GM19438 (cell line): Measurements from ENCODE around the gene CTNND2.

Source experiments
- ATAC-seq: cut with Tn5 transposase; IDR thresholded peaks from one replicate; pipeline ENCODE4 v1.9.1; 2021; ENCODE audit warnings: low read depth; ENCODE audit not compliant: unreplicated experiment

CTNND2 gene, protein sequence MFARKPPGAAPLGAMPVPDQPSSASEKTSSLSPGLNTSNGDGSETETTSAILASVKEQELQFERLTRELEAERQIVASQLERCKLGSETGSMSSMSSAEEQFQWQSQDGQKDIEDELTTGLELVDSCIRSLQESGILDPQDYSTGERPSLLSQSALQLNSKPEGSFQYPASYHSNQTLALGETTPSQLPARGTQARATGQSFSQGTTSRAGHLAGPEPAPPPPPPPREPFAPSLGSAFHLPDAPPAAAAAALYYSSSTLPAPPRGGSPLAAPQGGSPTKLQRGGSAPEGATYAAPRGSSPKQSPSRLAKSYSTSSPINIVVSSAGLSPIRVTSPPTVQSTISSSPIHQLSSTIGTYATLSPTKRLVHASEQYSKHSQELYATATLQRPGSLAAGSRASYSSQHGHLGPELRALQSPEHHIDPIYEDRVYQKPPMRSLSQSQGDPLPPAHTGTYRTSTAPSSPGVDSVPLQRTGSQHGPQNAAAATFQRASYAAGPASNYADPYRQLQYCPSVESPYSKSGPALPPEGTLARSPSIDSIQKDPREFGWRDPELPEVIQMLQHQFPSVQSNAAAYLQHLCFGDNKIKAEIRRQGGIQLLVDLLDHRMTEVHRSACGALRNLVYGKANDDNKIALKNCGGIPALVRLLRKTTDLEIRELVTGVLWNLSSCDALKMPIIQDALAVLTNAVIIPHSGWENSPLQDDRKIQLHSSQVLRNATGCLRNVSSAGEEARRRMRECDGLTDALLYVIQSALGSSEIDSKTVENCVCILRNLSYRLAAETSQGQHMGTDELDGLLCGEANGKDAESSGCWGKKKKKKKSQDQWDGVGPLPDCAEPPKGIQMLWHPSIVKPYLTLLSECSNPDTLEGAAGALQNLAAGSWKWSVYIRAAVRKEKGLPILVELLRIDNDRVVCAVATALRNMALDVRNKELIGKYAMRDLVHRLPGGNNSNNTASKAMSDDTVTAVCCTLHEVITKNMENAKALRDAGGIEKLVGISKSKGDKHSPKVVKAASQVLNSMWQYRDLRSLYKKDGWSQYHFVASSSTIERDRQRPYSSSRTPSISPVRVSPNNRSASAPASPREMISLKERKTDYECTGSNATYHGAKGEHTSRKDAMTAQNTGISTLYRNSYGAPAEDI (N-terminal part only)

DNA sequence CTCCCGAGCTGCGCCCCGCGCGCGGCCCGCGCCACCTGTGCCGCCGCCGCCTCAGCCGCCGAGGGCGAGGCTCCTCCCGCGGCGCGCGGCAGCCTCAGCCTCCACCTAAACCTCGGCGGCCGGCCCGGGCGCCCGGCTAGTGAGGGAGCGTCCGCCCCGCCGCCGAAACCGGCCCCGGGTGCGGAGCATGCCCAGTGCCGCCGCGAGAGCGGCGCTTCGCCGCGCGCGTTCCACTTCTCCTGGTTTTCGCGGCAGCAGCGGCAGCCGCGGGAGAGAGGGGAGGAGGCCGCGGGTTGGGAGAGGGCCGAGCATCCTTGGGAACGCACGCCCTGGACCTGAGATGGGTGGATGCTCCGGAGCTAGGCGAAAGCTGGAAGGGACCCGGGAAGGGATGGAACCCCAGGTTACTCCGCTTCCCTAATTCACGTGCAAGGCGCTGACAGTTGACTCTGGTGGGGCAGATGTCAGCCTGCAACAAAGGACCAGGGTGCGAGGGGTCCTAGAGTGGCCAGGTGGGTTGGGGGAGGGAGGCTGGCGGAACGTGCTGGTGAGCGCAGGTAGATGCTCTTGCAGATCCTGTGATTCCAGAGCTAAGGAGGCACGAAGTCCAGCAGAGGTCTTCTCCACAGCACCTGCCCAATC lies at the start of gene CTNND2:
CTNND2 (minus strand) TSS at position 182 of the 642 bp plus-strand sequence. CDS start 593 bp downstream, outside the sequence.
- no peak for ATAC-seq

DNA sequence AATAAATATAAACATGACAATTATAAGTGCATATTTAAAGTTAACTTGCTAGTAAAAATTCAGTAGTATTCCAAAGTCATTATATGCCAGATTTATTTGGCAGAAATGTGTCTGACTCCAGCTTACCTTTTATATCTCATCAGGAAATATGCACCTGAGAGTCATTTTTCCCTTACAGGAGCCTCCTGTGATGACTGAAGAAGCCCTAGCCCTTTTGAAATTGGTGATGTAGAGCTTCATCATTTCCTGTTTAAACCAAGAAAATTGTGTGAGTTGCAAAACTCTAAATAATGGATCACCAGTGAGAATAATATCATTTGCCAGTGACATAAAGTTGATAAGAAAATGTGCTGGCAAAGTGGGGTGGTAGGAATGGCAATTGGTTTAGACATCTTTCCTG lies 42.1 kb upstream of the CTNND2 start:
- ATAC-seq: no peak

DNA sequence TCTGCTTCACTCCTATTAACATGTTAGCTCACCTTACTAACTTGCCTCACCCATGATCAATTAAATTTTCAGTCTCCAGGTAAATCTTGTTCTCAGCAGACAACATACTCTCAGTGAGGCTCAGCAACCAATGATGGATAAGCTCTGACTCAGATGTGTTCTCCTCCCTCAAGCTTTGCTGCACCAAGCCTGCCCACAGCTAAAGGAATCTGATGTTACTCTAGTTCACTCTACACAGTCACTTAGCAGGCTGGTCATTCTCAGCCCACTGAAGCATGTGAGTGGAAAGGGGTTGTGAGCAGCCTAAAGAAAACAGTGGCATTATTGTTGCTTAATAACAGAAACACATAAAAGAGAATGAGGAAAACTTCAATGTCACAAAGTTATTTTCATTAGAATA lies 37.3 kb upstream of the CTNND2 start:
- no peak for ATAC-seq

DNA sequence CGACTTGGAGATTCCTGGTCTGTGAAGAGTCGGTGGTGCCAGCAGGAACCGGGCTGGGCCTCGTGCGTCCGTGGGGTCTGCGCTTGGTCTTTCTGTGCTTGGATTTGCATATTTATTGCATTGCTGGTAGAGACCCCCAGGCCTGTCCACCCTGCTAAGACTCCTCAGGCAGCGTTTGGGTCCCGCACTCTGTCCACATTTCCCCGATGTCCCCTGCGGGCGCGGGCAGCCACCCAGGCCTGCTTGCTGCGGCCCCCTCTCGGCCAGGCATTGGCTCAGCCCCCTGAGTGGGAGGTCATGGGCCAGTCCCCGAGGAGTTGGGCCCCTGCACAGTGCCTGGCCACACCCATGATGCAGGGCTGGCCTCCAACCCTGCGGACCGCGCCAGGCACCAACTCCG lies 27.4 kb upstream of the CTNND2 start:
- no peak for ATAC-seq

DNA sequence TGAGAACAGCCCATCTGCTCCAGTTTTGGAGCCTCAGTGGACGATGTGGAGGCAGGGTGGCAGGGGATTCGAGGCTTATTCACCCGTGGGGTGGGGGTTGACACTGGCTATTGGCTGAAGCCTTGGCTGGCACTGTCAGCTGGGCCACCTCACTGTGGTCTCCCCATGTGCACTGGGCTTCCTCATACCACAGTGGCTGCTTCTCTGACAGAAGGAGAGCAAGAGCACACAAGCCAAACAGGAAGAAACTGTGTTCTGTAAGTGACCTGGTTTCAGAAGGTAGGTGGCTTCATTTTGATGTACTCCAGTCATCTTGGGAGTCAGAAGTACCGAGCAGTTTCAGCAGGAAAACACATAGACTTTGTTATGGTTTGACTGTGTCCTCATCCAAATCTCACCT lies 24.7 kb upstream of the CTNND2 start:
- no peak for ATAC-seq

DNA sequence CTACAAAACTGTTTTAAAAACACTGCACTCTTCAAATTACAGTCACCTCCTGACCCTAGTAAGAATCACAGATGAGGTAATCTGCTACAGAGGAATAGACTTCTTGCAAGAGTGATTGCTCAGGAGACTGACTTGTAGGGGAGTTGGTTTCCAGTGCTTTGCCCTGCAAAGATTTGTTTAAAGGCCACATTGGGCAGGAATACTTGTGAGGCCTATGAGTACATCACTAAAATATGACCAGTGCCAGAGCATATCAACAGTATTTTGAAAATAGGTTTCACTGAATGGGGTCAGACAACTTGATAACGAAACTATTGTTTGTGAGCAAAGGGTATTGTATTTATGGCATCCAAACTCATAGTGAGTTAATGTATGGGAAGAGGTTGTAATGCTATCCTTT lies 21.5 kb upstream of the CTNND2 start:
- ATAC-seq: no peak

DNA sequence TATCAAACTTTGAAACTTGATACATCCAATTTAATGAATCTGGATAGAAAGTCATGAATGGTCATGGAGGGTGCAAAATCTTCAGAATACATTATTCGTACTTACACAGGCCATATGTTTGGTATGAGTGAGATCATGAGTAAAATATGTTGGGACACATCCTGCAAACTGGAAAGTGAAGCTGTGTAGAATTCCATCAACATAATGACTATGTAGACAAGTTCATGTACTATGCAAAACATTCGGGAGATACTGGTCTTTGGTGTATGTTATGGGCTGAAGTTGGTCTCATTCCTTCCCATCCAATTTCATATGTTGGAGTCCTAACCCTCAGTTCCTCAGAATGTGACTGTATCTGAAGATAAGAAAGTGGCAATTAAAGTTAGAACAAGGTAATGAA lies 18.1 kb upstream of the CTNND2 start:
- no peak for ATAC-seq

DNA sequence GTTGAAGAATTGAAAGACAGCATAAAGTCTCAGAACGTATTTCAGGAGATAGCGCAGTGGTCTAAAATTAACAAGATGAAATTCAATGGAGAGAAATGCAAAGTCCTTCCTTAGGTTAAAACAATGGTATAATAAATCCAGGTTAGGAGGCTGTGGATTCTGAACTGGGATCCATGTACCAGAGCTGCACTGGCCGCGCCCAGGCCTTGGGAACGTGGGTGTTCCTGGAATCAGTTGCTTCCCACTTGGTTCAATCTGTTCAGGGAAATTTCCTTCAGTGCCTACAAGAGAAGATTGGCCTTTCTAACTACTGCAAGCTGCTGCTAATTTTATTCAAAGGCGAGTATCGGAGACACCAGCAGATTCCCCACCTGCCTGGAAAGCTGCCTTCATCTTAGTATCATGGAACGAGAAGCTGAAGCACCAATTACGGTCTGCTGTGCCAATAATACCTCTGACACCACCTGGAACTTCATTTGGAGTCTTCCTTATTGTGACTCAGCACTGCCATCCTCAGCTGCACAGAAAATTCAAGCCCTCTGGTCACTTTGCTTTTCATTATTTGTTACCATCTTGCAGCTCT lies 14.3 kb upstream of the CTNND2 start:
- no peak for ATAC-seq

DNA sequence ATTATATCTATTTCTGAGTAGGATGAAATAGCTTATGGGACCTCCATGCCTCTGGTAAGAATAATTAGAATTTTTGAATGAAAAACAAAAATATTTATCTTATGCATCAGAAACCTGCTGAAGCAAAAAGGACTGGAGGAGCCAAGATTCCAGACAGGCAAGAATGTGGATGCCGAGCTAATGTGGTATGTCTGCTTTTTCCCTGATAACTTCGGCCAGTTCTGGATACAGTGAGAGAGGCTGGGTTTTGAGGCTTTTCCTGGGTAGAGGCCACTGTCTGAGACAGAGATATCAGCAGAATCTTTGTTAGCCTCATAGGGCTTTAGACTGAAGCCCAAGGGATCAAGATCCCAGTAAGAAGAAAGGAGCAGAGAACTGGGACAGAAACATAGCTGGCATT lies 5.2 kb upstream of the CTNND2 start:
- ATAC-seq: no peak

DNA sequence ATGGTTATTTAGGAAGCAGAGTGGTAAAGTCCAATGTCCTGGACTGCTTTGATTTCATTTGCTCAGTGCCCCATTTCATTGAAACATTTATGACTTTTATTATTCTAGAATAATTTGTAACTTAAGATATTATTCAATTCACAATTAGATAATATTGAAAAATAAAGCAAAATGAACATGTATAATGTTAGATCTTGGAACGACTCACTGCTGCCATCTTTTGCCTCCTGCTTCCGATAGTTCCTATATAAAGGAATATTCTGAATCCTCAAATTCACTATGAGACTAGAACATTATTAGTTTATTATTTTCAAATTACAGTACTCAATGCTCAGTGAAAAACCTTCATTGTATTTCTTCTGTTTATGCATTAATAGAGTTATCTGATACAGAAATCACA lies 2.3 kb upstream of the CTNND2 start:
- ATAC-seq: no peak

DNA sequence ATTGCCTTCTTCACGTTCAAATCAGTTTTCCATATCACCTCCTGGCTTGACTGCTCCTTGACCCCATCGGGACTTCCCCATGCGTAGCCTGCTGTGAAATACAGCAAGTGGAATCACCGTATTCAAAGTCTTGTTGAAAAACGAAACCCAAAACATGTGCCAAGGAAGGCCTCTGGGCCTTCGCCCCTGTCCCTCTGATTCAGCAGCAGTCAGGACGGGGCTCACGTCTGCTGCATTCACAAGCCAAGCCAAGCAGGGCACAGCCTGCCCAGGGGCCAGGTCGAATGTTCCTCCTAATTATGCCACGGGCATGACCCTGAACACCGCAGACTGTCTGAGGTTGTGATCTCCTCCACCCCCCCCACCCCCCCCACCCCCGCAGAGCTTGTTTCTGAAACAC lies 960 bp upstream of the CTNND2 start:
- ATAC-seq: no peak

DNA sequence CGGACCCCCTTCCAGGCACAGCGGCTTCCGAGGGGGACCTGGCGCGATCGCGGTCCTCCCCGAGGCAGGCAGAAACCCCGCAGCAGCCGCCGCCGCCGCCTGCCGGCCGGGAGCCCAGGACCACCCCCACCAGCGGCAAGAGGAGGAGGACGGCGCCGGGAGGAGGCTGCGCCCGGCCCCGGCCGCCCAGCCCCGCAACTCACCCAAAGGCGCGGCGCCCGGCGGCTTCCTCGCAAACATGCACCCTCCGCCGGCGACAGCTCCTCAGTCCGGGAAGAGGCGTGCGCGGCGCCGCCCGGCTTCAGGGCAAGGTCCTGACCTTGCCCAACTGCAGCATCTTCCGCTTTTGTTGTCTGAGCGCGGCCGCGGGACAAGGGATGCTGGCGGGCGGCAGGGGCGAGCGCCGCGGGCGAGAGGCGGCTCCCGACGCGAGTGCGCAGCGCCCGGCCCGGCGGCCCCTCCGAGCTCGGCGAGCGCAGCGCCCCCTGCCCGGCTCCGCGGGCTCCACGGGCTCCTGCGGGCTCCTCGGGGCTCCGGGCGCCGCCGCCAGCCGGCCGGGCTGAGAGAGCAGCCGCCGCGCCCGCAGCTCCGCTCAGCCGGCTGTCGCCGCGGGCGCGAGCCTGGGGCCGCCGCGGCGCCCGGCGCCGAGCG lies 507 bp downstream of the CTNND2 start:
- no peak for ATAC-seq

DNA sequence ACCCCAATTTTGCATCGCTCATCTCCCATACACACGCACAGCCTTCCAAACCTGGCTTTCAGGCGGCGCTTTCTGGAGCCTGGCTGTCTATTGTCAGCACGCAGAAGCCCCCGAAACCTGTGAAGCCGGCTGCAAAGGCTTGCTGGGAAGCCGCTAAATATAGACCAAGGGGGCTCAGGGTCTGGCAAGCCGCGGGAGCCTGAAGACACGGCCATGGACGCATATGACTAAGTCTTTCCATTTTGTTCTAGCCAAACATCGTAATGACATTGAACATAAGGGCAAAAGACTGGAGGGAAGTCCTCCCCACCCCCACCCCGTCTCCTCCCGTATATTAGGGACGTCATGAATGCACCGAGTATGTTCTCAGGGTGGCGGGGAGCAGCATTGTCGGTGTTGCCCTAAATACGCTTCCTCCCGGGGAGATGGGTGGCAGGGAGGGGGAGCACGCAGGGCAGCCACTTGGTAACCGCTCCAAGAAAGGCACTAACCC lies 1.1 kb downstream of the CTNND2 start:
- no peak for ATAC-seq

DNA sequence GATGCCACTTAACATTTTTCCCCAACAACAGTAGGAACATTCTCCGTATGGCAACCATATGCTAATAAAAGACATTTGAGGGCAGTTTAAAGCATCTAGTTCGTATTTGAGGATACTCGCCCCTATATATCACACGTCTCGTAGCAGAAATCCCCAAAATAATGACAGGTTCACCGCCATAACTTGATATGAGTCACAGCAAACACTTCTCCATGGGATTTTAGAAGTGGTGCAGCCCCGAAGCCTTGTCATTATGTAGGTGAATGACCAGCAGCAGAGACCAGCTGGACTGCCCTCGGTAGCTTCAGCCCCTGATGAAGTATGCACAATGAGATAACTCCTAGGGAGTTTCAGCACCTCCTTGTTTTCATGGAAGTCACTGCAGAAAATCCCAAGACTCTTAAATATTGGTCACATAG lies 2.0 kb downstream of the CTNND2 start:
- ATAC-seq: no peak

DNA sequence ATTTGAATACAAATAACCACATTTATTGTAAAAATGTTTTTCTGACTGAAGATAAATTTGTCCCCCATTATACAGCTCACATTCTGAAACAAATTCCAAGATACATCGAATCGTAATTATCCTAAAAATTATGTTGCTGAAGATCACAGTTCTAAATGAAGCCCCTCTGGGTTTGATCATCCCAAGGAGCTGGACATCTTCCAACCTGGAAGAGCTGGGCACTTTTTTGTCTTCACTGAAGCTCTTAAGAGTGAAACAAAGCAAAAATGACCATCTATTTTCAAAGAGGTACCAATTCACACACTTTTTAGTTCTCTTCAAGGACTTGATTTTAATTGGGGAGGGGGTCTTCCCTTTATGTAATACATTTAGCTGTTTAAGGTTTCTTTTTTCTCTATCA lies 5.5 kb downstream of the CTNND2 start:
- ATAC-seq: no peak

DNA sequence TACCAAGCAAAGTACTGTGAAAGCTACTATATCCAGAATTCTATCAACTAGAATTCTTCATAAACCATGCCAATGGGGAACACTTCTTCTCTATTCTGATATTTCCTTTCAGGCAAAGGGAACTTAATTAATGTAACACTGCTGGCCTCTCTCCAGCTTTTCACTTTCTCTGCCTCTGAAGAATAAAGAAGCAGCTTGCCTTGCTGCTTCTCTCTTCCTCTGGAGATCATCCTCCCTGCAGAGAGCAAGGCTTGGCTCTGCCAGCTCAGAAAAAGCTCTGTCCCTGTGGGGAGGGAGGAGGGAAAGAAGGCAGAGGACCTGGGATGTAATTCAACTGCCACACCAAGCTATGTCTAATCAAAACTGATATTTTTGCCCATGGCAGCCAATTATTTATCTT lies 6.5 kb downstream of the CTNND2 start:
- ATAC-seq: no peak

DNA sequence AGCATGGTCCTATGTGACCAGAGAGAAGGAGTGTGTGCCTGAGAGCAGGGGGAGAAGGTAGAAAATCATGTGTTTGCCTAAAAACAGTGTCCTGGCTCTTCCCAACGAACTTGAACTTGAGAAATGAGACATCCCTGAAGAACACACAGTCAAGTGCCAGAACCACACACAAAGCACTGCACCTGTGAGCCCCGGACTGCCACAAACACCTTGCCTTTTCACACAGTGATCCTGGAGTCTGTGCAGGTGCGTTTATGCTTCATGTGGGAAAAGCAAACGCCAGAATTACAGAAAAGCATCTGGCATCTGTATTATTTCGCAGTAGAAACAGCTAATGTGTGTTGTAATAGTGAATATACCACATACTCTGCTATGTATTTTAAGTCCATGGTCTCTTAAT lies 9.3 kb downstream of the CTNND2 start:
- ATAC-seq: no peak

DNA sequence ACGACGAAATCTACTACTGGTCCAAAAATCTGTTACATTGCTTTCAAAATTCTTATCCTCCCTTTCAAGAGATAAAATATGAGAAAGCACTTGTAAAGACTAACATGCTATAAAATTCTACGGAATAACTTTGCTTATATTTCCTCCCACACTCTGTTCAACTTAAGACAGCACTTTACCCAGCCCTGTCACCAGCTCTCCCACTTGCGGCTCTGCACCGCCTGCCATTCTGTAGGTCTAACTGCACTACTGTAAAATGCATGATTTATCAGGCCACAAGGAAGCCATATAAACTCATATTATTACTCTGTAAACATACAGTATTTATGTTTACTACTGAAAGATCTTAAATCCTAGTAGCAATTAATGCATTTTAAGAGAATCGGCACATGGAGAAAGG lies 11.4 kb downstream of the CTNND2 start:
- ATAC-seq: no peak

DNA sequence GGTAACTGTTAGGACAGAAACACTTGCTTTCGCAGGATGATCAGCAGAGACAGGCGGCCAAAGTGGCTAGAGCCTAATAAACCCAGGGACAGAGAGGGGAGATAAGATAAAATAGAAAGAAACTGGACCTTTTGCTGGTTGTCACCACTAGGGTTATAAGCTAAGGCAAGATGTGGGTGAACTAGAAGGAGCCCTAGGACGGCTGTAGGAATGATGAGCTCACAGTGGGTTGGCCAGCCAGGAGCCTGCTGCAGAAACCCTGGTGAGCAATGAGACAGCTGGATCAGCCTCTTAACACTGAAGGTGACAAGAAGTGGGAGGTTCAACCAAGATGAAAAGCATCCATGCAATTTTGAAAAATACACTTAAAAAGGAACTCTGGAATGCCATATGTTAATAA lies 13.5 kb downstream of the CTNND2 start:
- ATAC-seq: no peak

DNA sequence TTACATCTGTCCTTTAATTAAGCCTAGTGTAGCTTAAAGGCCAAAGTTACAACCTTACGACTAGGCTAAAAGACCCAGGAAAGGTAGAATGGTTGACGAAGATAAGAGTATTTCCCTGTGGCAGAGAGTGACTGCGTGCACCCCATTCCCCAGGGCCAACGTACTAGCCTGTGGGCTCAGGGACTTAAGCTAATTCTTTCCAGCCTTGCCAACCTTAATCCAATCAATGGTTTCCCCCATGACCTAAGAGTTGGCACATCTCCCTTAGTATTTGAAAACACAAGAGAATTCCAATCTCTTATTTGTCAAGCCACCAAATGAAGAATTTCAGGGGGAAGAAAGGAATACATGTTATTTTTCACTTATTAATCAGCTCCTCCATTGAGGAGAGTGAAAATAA lies 16.0 kb downstream of the CTNND2 start:
- no peak for ATAC-seq
